Measurements from ENCODE around the gene LRP8. TPM values are rescaled to one million over a fixed set of nuclear protein-coding genes. Genes with fewer than 3 reads are reported as not detected.

The LRP8 gene
- 204 and 345 TPM in 2 replicates for total RNA-seq (2011; cell fraction: chromatin; rRNA removed; ENCODE audit: low replicate concordance)
- total RNA-seq (2011; cell fraction: nucleolus; rRNA removed), result 194 and 216 TPM in 2 replicates
- 168 and 198 TPM in 2 replicates for total RNA-seq (2011; cell fraction: nucleoplasm; rRNA removed)
- total RNA-seq (2014; rRNA removed) (24.2 and 27.6 TPM in 2 replicates), total RNA-seq (2014; rRNA removed; fragmentation: Illumina TruSeq; extraction: Trizol) (27.5 and 29.1 TPM in 2 replicates), total RNA-seq (2015; rRNA removed; fragmentation: Illumina TruSeq; extraction: Trizol) (35.3 and 35.9 TPM in 2 replicates), total RNA-seq (2021) (34.3 and 42.7 TPM in 2 replicates), polyA plus RNA-seq (2011; rRNA removed) (56.1 and 81.1 TPM in 2 replicates), polyA plus RNA-seq (2014; fragmentation: Illumina TruSeq; extraction: Trizol) (41.4 and 44.4 TPM in 2 replicates), polyA plus RNA-seq (2014; fragmentation: Nextera tagmentation; extraction: Ambion mirVana) (1 to 10 TPM; 7.1 to 8.8 TPM), polyA plus RNA-seq (2014; rRNA removed) (31.3 and 35.3 TPM in 2 replicates), polyA minus RNA-seq (2011; rRNA and poly(A)+ RNA removed) (90.5 and 95.8 TPM in 2 replicates), Bru-seq, nascent RNA (percentile 85 among the genes with signal in this experiment), BruChase-seq, experiment 1, labeled RNA remaining after a 2-hour chase (percentile 78 among the genes with signal in this experiment), BruChase-seq, experiment 2, labeled RNA remaining after a 6-hour chase (percentile 76 among the genes with signal in this experiment)
- polyA plus RNA-seq (2011; cell fraction: cytosol; rRNA removed), result 51.8 and 56.8 TPM in 2 replicates
- polyA plus RNA-seq (2011; cell fraction: nucleus; rRNA removed), result 300 and 376 TPM in 2 replicates
- polyA plus RNA-seq (2012), result 19.3 and 23.5 TPM in 2 replicates
- polyA minus RNA-seq (2011; cell fraction: cytosol; rRNA and poly(A)+ RNA removed), result 33.8 and 37.6 TPM in 2 replicates
- 90.9 and 98.3 TPM in 2 replicates for polyA minus RNA-seq (2011; cell fraction: nucleus; rRNA and poly(A)+ RNA removed)
- long read RNA-seq, experiment 1, full-length matches to known transcripts, result 8 of 107 reads
- long read RNA-seq, experiment 1, partial matches to known transcripts, result 26 of 107 reads
- long read RNA-seq, experiment 1, other reads (novel, unspliced or antisense), result 73 of 107 reads
- long read RNA-seq, experiment 2, partial matches to known transcripts, result 2 of 17 reads
- long read RNA-seq, experiment 2, other reads (novel, unspliced or antisense), result 15 of 17 reads
- long read RNA-seq, experiment 3, partial matches to known transcripts, result 2 of 3 reads
- long read RNA-seq, experiment 3, other reads (novel, unspliced or antisense), result 1 of 3 reads

GRCh38 chr1:53328009-53328461 is at the start of gene LRP8:
LRP8 (minus strand) TSS chr1:53328070; CDS start chr1:53327912, 158 bp downstream.
- peaks cover 26% of the 10 kb centered on the region for H3K36me3 ChIP-seq (ENCODE audit: control insufficient read depth, insufficient read depth, low read length)
- FAIRE-seq, result no peak
- DNase-seq (ENCODE audit: extremely low read depth in 1 of 4, low spot score in 3 of 4), result peak; percentile 89 to 97 (median 94)
- H3K4me3 ChIP-seq, result peak within 1 kb of the TSS; percentile 86
- intact Hi-C loops (cut with micrococcal nuclease), result loop anchor here (5.0 kb wide), 1 partner anchor 36 kb away; no protein-coding TSS in a partner anchor
- H3K4me1 ChIP-seq (replicated peaks in 1 of 2; ENCODE audit: control insufficient read depth in 2 of 2, insufficient read depth in 2 of 2, low read length in 2 of 2), result peaks cover 14 to 42% of the 10 kb centered on the region in 2 experiments
- no peaks in the 10 kb centered on the region for H3K9me1 ChIP-seq (ENCODE audit: control insufficient read depth, insufficient read depth, low read length)
- 5% methylated on average over 22 of the region's 47 CpGs for WGBS (ENCODE audit: insufficient coverage, low coverage, missing lambda C conversion rate)
- H3K9ac ChIP-seq (ENCODE audit: insufficient read depth in 1 of 2, low read depth in 2 of 2, low read length in 2 of 2), result peak within 1 kb of the TSS; percentile 90 to 99
- in situ Hi-C loops (cut with MboI), result no loop called here
- peak; percentile 47 for ATAC-seq
- peak within 1 kb of the TSS; percentile 94 for H3K4me2 ChIP-seq (ENCODE audit: insufficient read depth, low read length)
- peak within 1 kb of the TSS; percentile 95 for H2AFZ ChIP-seq (ENCODE audit: low read depth, low read length)
- no peaks in the 10 kb centered on the region for H3K9me3 ChIP-seq (replicated peaks; ENCODE audit: control insufficient read depth, insufficient read depth, low read depth, low read length)
- ChIA-PET POLR2A (no interaction called here), CTCF (ENCODE audit: low intra/inter-chr PET ratio) (no interaction called here)
- BruUV-seq (replicated peaks), result no TSS peak
- peak within 1 kb of the TSS; percentile 92 for H3K27ac ChIP-seq (ENCODE audit: extremely low read depth, low read depth, low read length)
- peaks cover 2 to 15% of the 10 kb centered on the region in 2 experiments; a peak in 1 of 5 replicates for H3K27me3 ChIP-seq (ENCODE audit: control insufficient read depth in 2 of 2, insufficient read depth in 2 of 2, low read length in 2 of 2)
- H4K20me1 ChIP-seq (replicated peaks; ENCODE audit: control insufficient read depth, insufficient read depth, low read length), result 0 out of 2 replicates have a peak, but pooled peaks cover 7% of the 10 kb centered on the region
- peaks cover 42% of the 10 kb centered on the region for H3K79me2 ChIP-seq (ENCODE audit: control insufficient read depth, insufficient read depth, low read length)
- TF ChIP-seq VEZF1 (CRISPR knock-in tag; IDR thresholded peaks at IDR 0.05) (peak; percentile 90), CXXC5 (CRISPR knock-in tag; IDR thresholded peaks at IDR 0.05) (0 out of 2 replicates have a peak, but pooled peaks have one; percentile 27), ZFP36 (IDR thresholded peaks at IDR 0.05; ENCODE audit: low read depth, low read length, partially characterized antibody) (peak; percentile 96), HDGF (IDR thresholded peaks at IDR 0.05) (0 out of 2 replicates have a peak, but pooled peaks have one; percentile 73), HDAC2 (IDR thresholded peaks at IDR 0.05) (0 out of 2 replicates have a peak, but pooled peaks have one; percentile 19), EGR1 (conservative IDR thresholded peaks at IDR 0.05) (peak; percentile 73), RB1 (IDR thresholded peaks at IDR 0.05; ENCODE audit: low read depth) (peak; percentile 79; the same call in 1 of the 2 replicates), ZNF444 (CRISPR knock-in tag; IDR thresholded peaks at IDR 0.05) (no peak), NFIC (IDR thresholded peaks at IDR 0.05) (0 out of 2 replicates have a peak, but pooled peaks have one; percentile 4), ZNF592 (IDR thresholded peaks at IDR 0.05) (no peak), HDAC1 (IDR thresholded peaks at IDR 0.05) (peak in 1 of 2 experiments; percentile 61; a peak in 2 of 4 replicates), ZNF778 (CRISPR knock-in tag; IDR thresholded peaks at IDR 0.05) (no peak)

All from K562 (cell line).